NCI-H446 (cell line): Measurements from ENCODE around the gene CLPTM1L.
A peak's percentile ranks its signal among the peaks of the same experiment; 100 is the strongest.
"Not testable (repeated sequence)": the region's sequence is repeated elsewhere in the genome, so short reads cannot be mapped to it uniquely, and the experiment has no call there.

Experiments
- DNase-seq, 2 experiments: peaks; one replicate each; lab custom pipeline; 2025; lab: John Stamatoyannopoulos, UW

Gene CLPTM1L

DNA sequence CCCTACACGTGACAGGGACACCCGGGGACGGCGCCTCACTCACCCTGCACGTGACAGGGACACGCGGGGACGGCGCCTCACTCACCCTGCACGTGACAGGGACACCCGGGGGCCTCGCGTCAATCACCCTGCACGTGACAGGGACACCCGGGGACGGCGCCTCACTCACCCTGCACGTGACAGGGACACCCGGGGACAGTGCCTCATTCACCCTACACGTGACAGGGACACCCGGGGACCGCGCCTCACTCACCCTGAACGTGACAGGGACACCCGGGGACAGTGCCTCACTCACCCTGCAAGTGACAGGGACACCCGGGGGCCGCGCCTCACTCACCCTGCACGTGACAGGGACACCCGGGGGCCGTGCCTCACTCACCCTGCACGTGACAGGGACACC, 55.3 kb downstream of the CLPTM1L start:
- not testable (repeated sequence) for DNase-seq

GRCh38 chr5:1288439-1289335, 56.2 kb downstream of the CLPTM1L start:
- no peak for DNase-seq

DNA sequence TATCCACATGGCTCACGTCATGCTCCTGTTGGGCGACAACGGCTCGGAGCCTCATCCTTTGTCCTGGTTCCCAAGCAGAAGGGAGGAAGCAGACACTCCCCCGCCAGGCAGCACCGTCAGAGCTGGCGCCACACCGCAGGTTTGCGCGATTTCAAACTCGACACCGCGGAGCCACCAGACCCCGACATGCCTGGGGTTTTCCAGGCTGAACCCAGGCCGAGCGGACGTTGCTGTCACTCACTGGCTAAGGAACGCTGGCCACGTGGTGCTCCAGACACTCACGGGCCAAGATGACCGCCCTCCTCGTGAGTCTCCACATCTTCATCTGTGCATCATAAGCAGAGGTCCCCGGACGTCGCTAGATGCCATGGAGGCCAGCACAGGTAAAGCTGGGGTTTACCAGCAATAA, 59.0 kb downstream of the CLPTM1L start:
- no peak for DNase-seq

GRCh38 chr5:1285141-1285540, 59.8 kb downstream of the CLPTM1L start:
- DNase-seq = no peak

- not testable (repeated sequence) for DNase-seq
These were observed 60.4 kb downstream of the CLPTM1L start for GRCh38 chr5:1284336-1284970.

DNA sequence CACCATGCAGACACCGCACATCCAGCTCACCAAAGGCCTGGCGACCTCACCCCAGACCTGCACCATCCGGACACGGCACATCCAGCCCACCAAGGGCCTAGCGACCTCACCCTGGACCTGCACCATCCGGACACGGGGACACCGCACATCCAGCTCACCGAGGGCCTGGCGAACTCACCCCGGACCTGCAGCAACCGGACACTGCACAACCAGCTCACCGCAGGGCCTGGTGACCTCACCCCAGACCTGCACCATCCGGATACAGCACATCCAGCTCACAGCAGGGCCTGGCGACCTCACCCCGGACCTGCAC, 61.2 kb downstream of the CLPTM1L start:
- DNase-seq = not testable (repeated sequence)

DNA sequence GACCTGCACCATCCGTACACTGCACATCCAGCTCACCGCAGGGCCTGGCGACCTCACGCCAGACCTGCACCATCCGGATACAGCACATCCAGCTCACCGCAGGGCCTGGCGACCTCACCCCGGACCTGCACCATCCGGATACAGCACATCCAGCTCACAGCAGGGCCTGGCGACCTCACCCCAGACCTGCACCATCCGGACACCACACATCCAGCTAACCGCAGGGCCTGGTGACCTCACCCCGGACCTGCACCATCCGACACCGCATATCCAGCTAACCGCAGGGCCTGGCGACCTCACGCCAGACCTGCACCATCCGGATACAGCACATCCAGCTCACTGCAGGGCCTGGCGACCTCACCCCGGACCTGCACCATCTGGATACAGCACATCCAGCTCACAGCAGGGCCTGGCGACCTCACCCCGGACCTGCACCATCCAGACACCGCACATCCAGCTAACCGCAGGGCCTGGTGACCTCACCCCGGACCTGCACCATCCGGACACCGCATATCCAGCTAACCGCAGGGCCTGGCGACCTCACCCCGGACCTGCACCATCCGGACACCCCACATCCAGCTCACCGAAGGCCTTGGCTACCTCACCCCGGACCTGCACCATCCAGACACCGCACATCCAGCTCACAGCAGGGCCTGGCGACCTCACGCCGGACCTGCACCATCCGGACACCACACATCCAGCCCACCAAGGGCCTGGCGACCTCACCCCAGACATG, 61.7 kb downstream of the CLPTM1L start:
- not testable (repeated sequence) for DNase-seq

DNA sequence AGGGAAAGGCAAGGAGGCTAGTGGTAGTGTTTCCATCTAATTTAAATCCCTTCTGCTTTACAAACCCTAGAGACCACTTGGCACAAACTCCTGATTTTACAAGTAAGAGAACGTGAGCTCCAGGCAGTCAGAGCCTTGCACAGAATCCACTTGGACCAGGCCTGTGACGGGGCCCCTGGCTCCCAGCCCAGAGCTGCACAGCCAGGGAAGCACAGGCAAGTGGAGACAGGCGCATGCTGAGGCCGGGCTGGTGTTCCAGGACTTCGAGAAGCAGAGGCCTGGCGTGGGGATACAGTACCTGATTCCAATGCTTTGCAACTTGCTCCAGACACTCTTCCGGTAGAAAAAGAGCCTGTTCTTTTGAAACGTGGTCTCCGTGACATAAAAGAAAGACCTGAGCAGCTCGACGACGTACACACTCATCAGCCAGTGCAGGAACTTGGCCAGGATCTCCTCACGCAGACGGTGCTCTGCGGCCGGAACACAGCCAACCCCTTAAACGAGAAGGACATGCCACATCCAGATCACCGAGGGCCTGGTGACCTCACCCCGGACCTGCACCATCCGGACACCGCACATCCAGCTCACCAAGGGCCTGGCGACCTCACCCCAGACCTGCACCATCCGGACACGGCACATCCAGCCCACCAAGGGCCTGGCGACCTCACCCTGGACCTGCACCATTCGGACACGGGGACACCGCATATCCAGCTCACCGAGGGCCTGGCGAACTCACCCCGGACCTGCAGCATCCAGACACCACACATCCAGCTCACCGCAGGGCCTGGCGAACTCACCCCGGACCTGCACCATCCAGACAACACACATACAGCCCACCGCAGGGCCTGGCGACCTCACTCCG, 62.5 kb downstream of the CLPTM1L start:
- peak in 1 of 2 experiments; percentile 77 for DNase-seq

GRCh38 chr5:1281038-1281882, 63.6 kb downstream of the CLPTM1L start:
- no peak for DNase-seq

DNA sequence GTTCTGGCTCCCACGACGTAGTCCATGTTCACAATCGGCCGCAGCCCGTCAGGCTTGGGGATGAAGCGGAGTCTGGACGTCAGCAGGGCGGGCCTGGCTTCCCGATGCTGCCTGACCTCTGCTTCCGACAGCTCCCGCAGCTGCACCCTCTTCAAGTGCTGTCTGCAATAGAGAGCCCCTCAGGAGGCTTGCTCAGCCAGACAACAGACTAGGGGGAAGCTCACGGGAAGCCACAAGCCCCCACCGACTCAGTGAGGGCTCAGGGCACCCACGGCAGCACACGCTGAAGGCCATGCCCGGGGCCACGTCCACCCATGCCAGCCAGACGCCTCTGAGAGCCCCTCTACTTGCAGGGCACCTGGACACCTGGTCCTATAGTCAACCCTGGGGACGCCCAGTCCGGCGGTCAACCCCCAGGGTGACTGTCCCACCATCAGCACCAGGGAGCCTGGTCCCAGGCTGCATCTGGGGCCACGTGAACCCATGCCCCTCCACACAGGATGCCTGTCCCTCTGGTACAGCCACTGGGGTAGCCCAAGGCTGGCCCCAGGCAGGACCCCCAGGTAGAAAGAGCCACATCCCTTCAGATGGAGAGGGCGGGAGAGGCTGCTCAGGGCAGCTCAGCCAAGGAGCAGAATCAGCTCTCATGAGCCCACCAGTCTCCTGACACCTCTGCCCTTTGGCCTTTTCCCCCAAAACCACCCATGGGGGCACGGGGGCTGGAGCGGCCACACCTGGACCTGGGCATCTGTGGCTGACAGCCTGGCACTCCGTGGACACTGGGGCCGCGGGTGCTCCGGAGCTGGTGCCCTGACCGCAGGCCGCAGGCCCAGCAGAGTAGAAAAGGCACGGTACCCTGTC, 64.5 kb downstream of the CLPTM1L start:
- no peak for DNase-seq

- DNase-seq = no peak
These were observed 65.3 kb downstream of the CLPTM1L start for GRCh38 chr5:1279443-1280151.

DNA sequence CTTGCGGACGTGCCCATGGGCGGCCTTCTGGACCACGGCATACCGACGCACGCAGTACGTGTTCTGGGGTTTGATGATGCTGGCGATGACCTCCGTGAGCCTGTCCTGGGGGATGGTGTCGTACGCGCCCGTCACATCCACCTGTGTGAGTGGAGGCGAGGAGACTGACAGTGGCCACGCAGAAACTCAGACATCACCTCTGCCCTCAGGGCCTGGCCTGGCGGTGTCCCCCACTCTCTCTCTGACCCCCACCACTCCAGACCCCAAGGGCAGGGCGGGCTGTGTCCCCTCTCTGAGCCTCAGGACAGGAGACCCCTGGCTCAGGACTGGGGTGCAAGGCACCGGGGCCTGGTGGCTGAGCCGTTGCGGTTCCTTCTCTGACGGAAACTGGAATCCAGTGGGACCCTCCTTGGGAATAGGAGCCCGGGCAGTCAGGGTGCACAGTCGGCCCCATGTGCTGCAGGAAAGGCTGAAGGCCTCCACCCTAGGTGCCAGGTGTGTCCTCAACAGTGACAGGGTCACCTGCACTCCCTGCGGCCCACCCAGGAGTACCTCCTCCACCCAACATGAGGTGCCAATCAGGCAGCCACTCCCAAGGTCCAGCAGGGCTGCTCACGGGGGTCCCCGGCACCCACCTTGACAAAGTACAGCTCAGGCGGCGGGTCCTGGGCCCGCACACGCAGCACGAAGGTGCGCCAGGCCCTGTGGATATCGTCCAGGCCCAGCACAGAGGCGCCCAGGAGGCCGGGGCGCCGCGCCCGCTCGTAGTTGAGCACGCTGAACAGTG, 66.0 kb downstream of the CLPTM1L start:
- no peak for DNase-seq

GRCh38 chr5:1278216-1278615, 66.7 kb downstream of the CLPTM1L start:
- DNase-seq = no peak

DNA sequence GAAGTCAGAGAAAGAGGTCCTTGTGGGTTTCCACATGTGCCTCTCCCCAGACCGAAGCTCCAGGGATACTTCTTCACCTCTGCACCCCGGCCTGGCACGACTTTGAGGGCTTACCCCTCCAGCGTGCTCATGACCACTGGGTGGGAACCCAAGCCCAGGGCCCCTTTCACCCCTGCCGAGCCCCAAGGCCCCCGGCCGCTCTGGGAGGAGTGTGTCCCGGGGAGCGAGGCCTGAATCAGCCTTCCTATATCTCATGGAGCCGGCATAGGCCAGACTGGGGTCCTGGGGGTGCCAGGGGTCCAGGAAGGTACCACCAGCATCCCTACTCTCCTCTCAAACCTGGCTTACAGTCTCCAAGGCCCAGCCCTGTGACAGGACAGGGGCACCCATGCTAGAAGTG, 67.1 kb downstream of the CLPTM1L start:
- no peak for DNase-seq

DNA sequence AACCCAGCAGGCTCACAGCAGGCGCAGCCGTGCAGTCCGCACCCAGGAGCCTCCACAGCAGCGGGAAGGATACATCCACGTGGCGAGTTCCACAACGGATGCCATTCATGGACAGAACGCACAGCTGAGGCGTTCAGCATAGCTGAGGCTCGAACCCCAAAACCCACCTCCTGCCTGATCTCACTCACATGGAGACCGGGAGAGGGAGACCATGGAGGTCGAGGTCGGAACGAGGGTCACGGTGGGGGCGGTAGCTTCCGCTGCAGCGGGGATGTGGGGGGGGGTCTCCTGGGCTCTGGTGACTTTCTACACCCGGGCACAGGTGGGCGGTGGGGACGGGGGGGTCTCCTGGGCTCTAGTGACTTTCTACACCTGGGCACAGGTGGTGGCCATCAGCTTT, 67.6 kb downstream of the CLPTM1L start:
- DNase-seq = no peak

- DNase-seq = no peak
These were observed 68.0 kb downstream of the CLPTM1L start for GRCh38 chr5:1276930-1277329.

- DNase-seq = not testable (repeated sequence)
These were observed 69.2 kb downstream of the CLPTM1L start for GRCh38 chr5:1275397-1276391.
